ENCODE data around the gene SOX6. TPM values are rescaled to one million over a fixed set of nuclear protein-coding genes. Genes with fewer than 3 reads are reported as not detected.

The SOX6 gene
- total RNA-seq, 1 experiment from 2014 or later: not detected

- no peak overlapping the region for H3K18ac ChIP-seq (ENCODE audit: insufficient read length, low read depth, low read length)
- H4K8ac ChIP-seq (replicated peaks; ENCODE audit: insufficient read length, low read depth, low read length): no peak overlapping the region
- H3K4me1 ChIP-seq (ENCODE audit: insufficient read depth, low read length): no peaks in the 10 kb centered on the region
- H3K23ac ChIP-seq (ENCODE audit: insufficient read length, low read depth, low read length): no peak overlapping the region
- H3K79me2 ChIP-seq (ENCODE audit: insufficient read depth, low read length): no peaks in the 10 kb centered on the region
- H2AFZ ChIP-seq (ENCODE audit: low read length): no peak overlapping the region
- H3T11ph ChIP-seq (ENCODE audit: low read length): no peak overlapping the region
- H3K27me3 Mint-ChIP-seq (ENCODE audit: low read depth): peaks cover 2% of the 10 kb centered on the region; the same call in 1 of the 2 replicates
- H3K4me3 Mint-ChIP-seq: no peak overlapping the region
- DNase-seq: no peak
- H2BK120ac ChIP-seq (ENCODE audit: low read depth, low read length, poor library complexity, severe bottlenecking): no peak overlapping the region
- no peak overlapping the region for H3K14ac ChIP-seq (ENCODE audit: insufficient read depth, low read length)
- no peaks in the 10 kb centered on the region for H3K23me2 ChIP-seq (ENCODE audit: insufficient read length, low read depth, low read length, poor library complexity, severe bottlenecking)
- no peak overlapping the region for H3K27ac Mint-ChIP-seq
- H3K9ac ChIP-seq (ENCODE audit: extremely low read depth, insufficient read length, low read length): no peak overlapping the region
- no peak overlapping the region for H2BK20ac ChIP-seq (ENCODE audit: low read depth, low read length, poor library complexity, severe bottlenecking)
- no peak for TF ChIP-seq CTCF (conservative IDR thresholded peaks at IDR 0.05)
- peaks cover 3 to 8% of the 10 kb centered on the region in 2 experiments; a peak in 3 of 5 replicates for H3K9me3 Mint-ChIP-seq
- no peak overlapping the region for H3K56ac ChIP-seq (ENCODE audit: insufficient read length, low read depth, low read length)
- no peaks in the 10 kb centered on the region for H4K20me1 ChIP-seq (ENCODE audit: control insufficient read depth, insufficient read depth, insufficient read length)
- no peak overlapping the region for H3K4ac ChIP-seq (ENCODE audit: low read depth, low read length)
- H4K5ac ChIP-seq (ENCODE audit: insufficient read length, low read depth, low read length): no peak overlapping the region
- H2BK12ac ChIP-seq (ENCODE audit: insufficient read length, low read depth, low read length): no peak overlapping the region
- no peak overlapping the region for H3K4me2 ChIP-seq (ENCODE audit: insufficient read depth, insufficient read length, low read length)
- no peaks in the 10 kb centered on the region for H3K27me3 ChIP-seq (ENCODE audit: insufficient read depth, low read length)
- H2BK15ac ChIP-seq (ENCODE audit: low read depth, low read length): no peak overlapping the region
- H3K27ac ChIP-seq (ENCODE audit: insufficient read length, low read depth, low read length): no peak overlapping the region
- 0 out of 7 replicates have a peak, but pooled peaks cover 0 to 6% (median 0%) of the 10 kb centered on the region in 3 experiments for H3K36me3 Mint-ChIP-seq (ENCODE audit: insufficient read depth in 1 of 3, low read depth in 3 of 3)
- peaks cover 0 to 3% of the 10 kb centered on the region in 2 experiments; a peak in 1 of 4 replicates for H3K4me1 Mint-ChIP-seq
- no peak overlapping the region for H2BK5ac ChIP-seq (ENCODE audit: insufficient read length, low read length)
- H2AK5ac ChIP-seq (ENCODE audit: insufficient read length, low read length): no peak overlapping the region
- H3K79me1 ChIP-seq (ENCODE audit: insufficient read depth, low read depth, low read length, poor library complexity, severe bottlenecking): no peaks in the 10 kb centered on the region
- H3K9me3 ChIP-seq (ENCODE audit: control insufficient read depth, low read depth, low read length): no peaks in the 10 kb centered on the region
- H4K91ac ChIP-seq (ENCODE audit: insufficient read length, low read depth, low read length): no peak overlapping the region
Observed at GRCh38 chr11:16058671-16059070, 297.7 kb downstream of the SOX6 start.
